Naive thymus-derived CD4-positive, alpha-beta T cell (primary cell): ENCODE data around the gene SERHL2. TPM values are rescaled to one million over a fixed set of nuclear protein-coding genes. Genes with fewer than 3 reads are reported as not detected.
A peak's percentile ranks its signal among the peaks of the same experiment; 100 is the strongest.
"Not testable (repeated sequence)": the region's sequence is repeated elsewhere in the genome, so short reads cannot be mapped to it uniquely, and the experiment has no call there.

Experiments
- ATAC-seq: fragments of 150-1000 bp; cut with Tn5 transposase; 2 replicates; pipeline ENCODE4 v1.10.0; 2021; ENCODE audit warnings: mild to moderate bottlenecking, moderate library complexity
- CTCF ChIA-PET: fragments of 350-600 bp; sonication (Branson Sonifier 250); formaldehyde crosslinking; loops from one replicate; lab custom pipeline; 2021; ENCODE audit warnings: antibody characterized with exemption; lab: Charles Lee
- POLR2A ChIA-PET: fragments of 350-600 bp; sonication (Branson Sonifier 250); formaldehyde crosslinking; loops from one replicate; lab custom pipeline; 2021; ENCODE audit warnings: antibody characterized with exemption, inconsistent platforms; lab: Charles Lee
- DNase-seq, 9 donors: peaks; one replicate each; pipeline versions ENCODE4 v3.0.0 to v3.0.0-alpha.2; 2020 to 2022; ENCODE audit warnings: mixed read lengths in 1 of 9
- H3K27ac ChIP-seq: one replicate; pipeline ENCODE4 v1.7.0; 2013; ENCODE audit warnings: mild to moderate bottlenecking, low read depth, low read length, moderate library complexity
- H3K27me3 ChIP-seq, 2 donors: one replicate each; pipeline ENCODE4 v1.7.0; 2013; ENCODE audit warnings: low read length in 2 of 2, mild to moderate bottlenecking in 2 of 2, moderate library complexity in 2 of 2; ENCODE audit not compliant: control insufficient read depth in 2 of 2, insufficient read depth in 2 of 2
- H3K36me3 ChIP-seq, 3 experiments: 1 replicate in 2 of 3; 2 replicates in 1 of 3; pipeline ENCODE4 v1.7.0; 2013; ENCODE audit warnings: low read length in 3 of 3, mild to moderate bottlenecking in 3 of 3, moderate library complexity in 1 of 3; ENCODE audit not compliant: insufficient read depth in 3 of 3, control insufficient read depth in 2 of 3
- H3K4me1 ChIP-seq, 2 donors: one replicate each; pipeline ENCODE4 v1.7.0; 2013; ENCODE audit warnings: low read length in 2 of 2, mild to moderate bottlenecking in 2 of 2, moderate library complexity in 1 of 2; ENCODE audit not compliant: control insufficient read depth in 2 of 2, insufficient read depth in 2 of 2
- H3K4me3 ChIP-seq: 2 replicates; pipeline ENCODE4 v1.7.0; 2013; ENCODE audit warnings: mild to moderate bottlenecking, low read length
- H3K9me3 ChIP-seq, 3 experiments: 1 replicate in 2 of 3; 2 replicates in 1 of 3; pipeline ENCODE4 v1.7.0; 2013; ENCODE audit warnings: low read length in 3 of 3; ENCODE audit not compliant: control insufficient read depth in 2 of 3
- H3K27ac Mint-ChIP-seq, 9 donors: one replicate each; pipeline ENCODE4 v1.8.0; 2020 to 2022; ENCODE audit warnings: mixed read lengths in 9 of 9, mild to moderate bottlenecking in 8 of 9, moderate library complexity in 5 of 9, inconsistent platforms in 2 of 9
- H3K27me3 Mint-ChIP-seq, 5 donors: one replicate each; pipeline ENCODE4 v1.8.0; 2021 to 2022; ENCODE audit warnings: mixed read lengths in 5 of 5, mild to moderate bottlenecking in 1 of 5
- H3K36me3 Mint-ChIP-seq, 5 donors: one replicate each; pipeline ENCODE4 v1.8.0; 2020 to 2022; ENCODE audit warnings: mixed read lengths in 5 of 5, mild to moderate bottlenecking in 3 of 5, inconsistent platforms in 1 of 5
- H3K4me1 Mint-ChIP-seq, 7 donors: one replicate each; pipeline ENCODE4 v1.8.0; 2020 to 2022; ENCODE audit warnings: mixed read lengths in 7 of 7, mild to moderate bottlenecking in 3 of 7, inconsistent platforms in 1 of 7
- H3K4me3 Mint-ChIP-seq, 10 donors: one replicate each; pipeline ENCODE4 v1.8.0; 2020 to 2022; ENCODE audit warnings: mild to moderate bottlenecking in 10 of 10, mixed read lengths in 10 of 10, moderate library complexity in 6 of 10, inconsistent platforms in 2 of 10
- H3K9me3 Mint-ChIP-seq, 11 donors: one replicate each; pipeline ENCODE4 v1.8.0; 2020 to 2022; ENCODE audit warnings: mixed read lengths in 11 of 11, mild to moderate bottlenecking in 4 of 11, inconsistent platforms in 1 of 11, moderate library complexity in 1 of 11
- intact Hi-C, 2 donors: fragments of 100-400 bp; cut with micrococcal nuclease; formaldehyde crosslinking; loops; one replicate each; pipeline ENCODE4 v1.15.1; 2023
- polyA plus RNA-seq, 2 donors: library from polyadenylated mRNA; unstranded; fragments of 300-500 nt; fragmentation: Illumina TruSeq; gene quantifications; one replicate each; pipeline ENCODE4 v1.2.3, GENCODE V29; 2021
- total RNA-seq, 6 experiments: library from RNA in 5 of 6; stranded (reverse) in 5 of 6; gene quantifications; 1 replicate in 5 of 6; 2 replicates in 1 of 6; pipeline ENCODE4 v1.2.3 and lab custom pipeline; 2021 to 2026

The SERHL2 gene
- total and polyA plus RNA-seq, 7 experiments from 2014 or later, result 0.25 to 1.0 (median 0.47) TPM; not detected in 1

GRCh38 chr22:42560781-42561180 lies 7.0 kb downstream of the SERHL2 start:
- intact Hi-C loops, result no loop called here
- Histone ChIP-seq H3K4me3 (no peak overlapping the region), H3K36me3 (peaks cover 0 to 2% (median 0%) of the 10 kb centered on the region in 3 experiments), H3K4me1 (no peaks in the 10 kb centered on the region), H3K27ac (no peak overlapping the region), H3K9me3 (no peaks in the 10 kb centered on the region), H3K27me3 (no peaks in the 10 kb centered on the region)
- DNase-seq (no peak), ATAC-seq (no peak)
- Mint-ChIP-seq H3K9me3 (no peaks in the 10 kb centered on the region), H3K27me3 (no peaks in the 10 kb centered on the region), H3K27ac (peak overlapping the region in 2 of 9 donors; percentile 15 to 45), H3K4me3 (no peak overlapping the region), H3K4me1 (peaks cover 0 to 8% (median 4%) of the 10 kb centered on the region in 7 donors), H3K36me3 (peaks cover 0 to 4% (median 0%) of the 10 kb centered on the region in 5 donors)
- ChIA-PET POLR2A (no interaction called here), CTCF (interaction anchor here (0.6 to 1.6 kb wide), 2 partner anchors 9 to 29 kb away, joined by 3 read pairs; no protein-coding TSS in a partner anchor)

DNA sequence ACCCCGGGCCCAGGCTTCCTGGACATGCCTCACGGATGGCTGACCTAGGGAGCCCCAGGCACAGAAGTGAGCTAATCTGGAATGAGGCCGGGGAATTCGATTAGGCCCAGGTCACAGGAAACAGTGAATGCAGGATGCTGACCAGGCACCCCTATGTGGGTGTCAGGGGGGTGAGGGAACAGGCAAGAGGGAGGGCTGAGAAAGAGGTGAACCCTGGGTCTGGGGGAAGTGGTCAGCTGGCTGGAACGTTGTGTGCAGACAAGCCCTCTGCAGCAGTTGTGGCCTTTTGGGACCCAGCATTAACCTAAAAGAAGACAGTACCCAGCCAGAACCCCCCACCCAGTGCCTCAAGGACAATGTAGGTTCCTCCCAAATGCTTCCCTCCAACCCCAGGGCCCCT lies 8.1 kb downstream of the SERHL2 start:
- no peak overlapping the region for H3K27ac ChIP-seq
- no peak for DNase-seq
- no peaks in the 10 kb centered on the region for H3K9me3 ChIP-seq
- H3K4me1 ChIP-seq, result no peaks in the 10 kb centered on the region
- CTCF ChIA-PET, result interaction anchor here (1.1 kb wide), 1 partner anchor 9 kb away, joined by 3 read pairs; no protein-coding TSS in a partner anchor
- no peak for ATAC-seq
- no peaks in the 10 kb centered on the region for H3K27me3 Mint-ChIP-seq
- H3K27ac Mint-ChIP-seq, result no peak overlapping the region
- H3K27me3 ChIP-seq, result no peaks in the 10 kb centered on the region
- peaks cover 0 to 5% (median 0%) of the 10 kb centered on the region in 3 experiments for H3K36me3 ChIP-seq
- no peak overlapping the region for H3K4me3 Mint-ChIP-seq
- peaks cover 0 to 8% (median 4%) of the 10 kb centered on the region in 7 donors for H3K4me1 Mint-ChIP-seq
- no peak overlapping the region for H3K4me3 ChIP-seq
- POLR2A ChIA-PET, result interaction anchor here (0.9 kb wide), 1 partner anchor 730 kb away, joined by 3 read pairs; no protein-coding TSS in a partner anchor
- no peaks in the 10 kb centered on the region for H3K9me3 Mint-ChIP-seq
- intact Hi-C loops, result no loop called here
- H3K36me3 Mint-ChIP-seq, result peaks cover 0 to 4% (median 0%) of the 10 kb centered on the region in 5 donors

DNA sequence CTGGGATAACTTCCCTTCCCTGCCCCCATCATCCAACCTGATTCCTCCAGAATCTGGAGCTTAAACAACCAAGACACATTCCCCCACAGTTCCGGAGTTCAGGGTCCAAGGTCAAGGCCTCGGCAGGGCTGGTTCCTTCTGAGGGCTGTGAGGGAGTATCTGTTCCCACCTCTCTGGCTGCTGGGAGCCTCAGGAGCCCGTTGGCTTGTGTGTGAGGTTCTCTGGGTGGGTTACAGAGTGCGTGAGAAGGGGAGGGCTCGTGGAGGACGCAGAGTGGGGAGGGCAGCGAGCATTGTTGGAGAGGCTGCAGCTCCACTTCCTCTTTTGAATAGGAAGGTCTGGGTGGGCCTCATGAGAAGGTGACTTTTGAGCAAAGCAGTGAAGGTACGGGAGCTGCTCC lies 8.5 kb downstream of the SERHL2 start:
- intact Hi-C loops, result no loop called here
- no peaks in the 10 kb centered on the region for H3K9me3 ChIP-seq
- POLR2A ChIA-PET, result interaction anchor here (0.9 kb wide), 1 partner anchor 731 kb away, joined by 3 read pairs; no protein-coding TSS in a partner anchor
- peaks cover 0 to 8% (median 4%) of the 10 kb centered on the region in 7 donors for H3K4me1 Mint-ChIP-seq
- H3K27me3 ChIP-seq, result no peaks in the 10 kb centered on the region
- H3K27me3 Mint-ChIP-seq, result no peaks in the 10 kb centered on the region
- CTCF ChIA-PET, result interaction anchor here (1.1 kb wide), 1 partner anchor 10 kb away, joined by 3 read pairs; no protein-coding TSS in a partner anchor
- H3K36me3 ChIP-seq, result peaks cover 0 to 5% (median 0%) of the 10 kb centered on the region in 3 experiments
- no peak overlapping the region for H3K27ac ChIP-seq
- no peaks in the 10 kb centered on the region for H3K9me3 Mint-ChIP-seq
- no peak overlapping the region for H3K4me3 ChIP-seq
- ATAC-seq, result no peak
- DNase-seq, result no peak
- peak overlapping the region in 1 of 9 donors; percentile 23 for H3K27ac Mint-ChIP-seq
- no peaks in the 10 kb centered on the region for H3K4me1 ChIP-seq
- H3K36me3 Mint-ChIP-seq, result peaks cover 0 to 4% (median 0%) of the 10 kb centered on the region in 5 donors
- no peak overlapping the region for H3K4me3 Mint-ChIP-seq

DNA sequence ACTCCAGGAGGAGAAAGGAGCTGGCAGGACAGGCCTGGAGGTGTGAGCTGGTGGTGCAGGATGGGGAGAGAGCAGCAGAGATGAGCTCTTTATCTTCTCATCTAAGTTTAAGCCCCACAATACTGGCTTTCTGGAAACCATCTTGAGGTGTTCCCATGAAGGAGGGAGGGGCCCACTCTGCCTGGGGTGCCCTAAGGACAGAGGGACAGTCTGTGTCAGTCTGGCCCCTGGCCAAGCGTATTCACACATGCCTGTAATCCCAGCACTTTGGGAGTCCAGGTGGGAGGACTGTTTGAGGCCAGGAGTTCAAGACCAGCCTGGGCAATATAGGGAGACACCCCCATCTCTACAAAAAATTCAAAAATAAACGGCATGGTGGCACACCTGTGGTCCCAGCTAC lies 8.9 kb downstream of the SERHL2 start:
- DNase-seq (no peak), ATAC-seq (no peak)
- no peak overlapping the region for H3K27ac ChIP-seq
- H3K27me3 ChIP-seq, result no peaks in the 10 kb centered on the region
- no peaks in the 10 kb centered on the region for H3K9me3 ChIP-seq
- POLR2A ChIA-PET, result interaction anchor here (0.9 kb wide), 1 partner anchor 731 kb away, joined by 3 read pairs; no protein-coding TSS in a partner anchor
- H3K4me3 ChIP-seq, result no peak overlapping the region
- H3K9me3 Mint-ChIP-seq, result no peaks in the 10 kb centered on the region
- H3K27ac Mint-ChIP-seq, result peak overlapping the region in 1 of 9 donors; percentile 23
- H3K36me3 Mint-ChIP-seq, result peaks cover 0 to 4% (median 0%) of the 10 kb centered on the region in 5 donors
- intact Hi-C loops, result no loop called here
- H3K4me3 Mint-ChIP-seq, result no peak overlapping the region
- H3K27me3 Mint-ChIP-seq, result no peaks in the 10 kb centered on the region
- H3K4me1 ChIP-seq, result no peaks in the 10 kb centered on the region
- H3K36me3 ChIP-seq, result peaks cover 0 to 5% (median 0%) of the 10 kb centered on the region in 3 experiments
- H3K4me1 Mint-ChIP-seq, result peaks cover 0 to 8% (median 4%) of the 10 kb centered on the region in 7 donors
- CTCF ChIA-PET, result interaction anchor here (1.1 kb wide), 1 partner anchor 10 kb away, joined by 3 read pairs; no protein-coding TSS in a partner anchor

GRCh38 chr22:42563943-42564342 lies 10.2 kb downstream of the SERHL2 start:
- H3K27me3 ChIP-seq, H3K9me3 Mint-ChIP-seq, H3K4me3 ChIP-seq, DNase-seq, H3K9me3 ChIP-seq, H3K27me3 Mint-ChIP-seq, ATAC-seq, intact Hi-C loops, H3K27ac Mint-ChIP-seq, H3K4me1 Mint-ChIP-seq, H3K36me3 Mint-ChIP-seq, POLR2A ChIA-PET, H3K4me3 Mint-ChIP-seq, H3K36me3 ChIP-seq, H3K27ac ChIP-seq, CTCF ChIA-PET, H3K4me1 ChIP-seq: not testable (repeated sequence)

- H3K9me3 ChIP-seq, result no peaks in the 10 kb centered on the region
- no peak overlapping the region for H3K4me3 ChIP-seq
- H3K4me3 Mint-ChIP-seq, result no peak overlapping the region
- ATAC-seq, result no peak
- DNase-seq, result no peak
- peaks cover 0 to 9% (median 0%) of the 10 kb centered on the region in 5 donors for H3K36me3 Mint-ChIP-seq
- peaks cover 0 to 8% (median 4%) of the 10 kb centered on the region in 7 donors for H3K4me1 Mint-ChIP-seq
- no peaks in the 10 kb centered on the region for H3K4me1 ChIP-seq
- no peak overlapping the region for H3K27ac Mint-ChIP-seq
- peaks cover 0 to 5% (median 0%) of the 10 kb centered on the region in 3 experiments for H3K36me3 ChIP-seq
- intact Hi-C loops, result no loop called here
- no peaks in the 10 kb centered on the region for H3K9me3 Mint-ChIP-seq
- CTCF ChIA-PET, result no interaction called here
- no peak overlapping the region for H3K27ac ChIP-seq
- POLR2A ChIA-PET, result no interaction called here
- no peaks in the 10 kb centered on the region for H3K27me3 Mint-ChIP-seq
- H3K27me3 ChIP-seq, result no peaks in the 10 kb centered on the region
Observed at GRCh38 chr22:42564699-42565098, 10.9 kb downstream of the SERHL2 start.

DNA sequence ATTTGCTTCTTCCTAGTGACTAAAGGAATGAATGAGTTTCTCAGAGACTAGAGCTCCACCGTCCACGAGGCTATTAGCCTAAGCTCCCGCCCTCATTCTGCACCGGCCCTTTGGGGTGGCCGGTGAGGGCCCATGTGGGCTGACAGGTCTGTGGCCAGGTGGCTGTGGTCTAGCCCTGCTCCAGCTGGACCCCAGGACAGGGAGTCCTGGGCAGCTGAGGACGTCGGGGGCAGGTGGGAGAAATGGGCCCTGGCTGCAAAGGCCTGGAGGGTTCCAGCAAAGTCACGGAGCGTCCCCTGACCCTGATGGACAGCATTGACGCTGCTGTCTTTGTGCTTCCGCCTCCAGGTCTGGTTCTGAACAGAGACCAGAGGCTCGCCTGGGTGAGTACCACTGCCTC lies 12.2 kb downstream of the SERHL2 start:
- Histone ChIP-seq H3K36me3 (peaks cover 0 to 5% (median 0%) of the 10 kb centered on the region in 3 experiments), H3K27me3 (no peaks in the 10 kb centered on the region), H3K4me3 (no peak overlapping the region), H3K4me1 (no peaks in the 10 kb centered on the region), H3K9me3 (no peaks in the 10 kb centered on the region), H3K27ac (no peak overlapping the region)
- ChIA-PET POLR2A (no interaction called here), CTCF (interaction anchor here (0.6 kb wide), 1 partner anchor 341 kb away, joined by 9 read pairs; no protein-coding TSS in a partner anchor)
- peaks cover 0 to 16% (median 0%) of the 10 kb centered on the region in 5 donors for H3K36me3 Mint-ChIP-seq
- no peaks in the 10 kb centered on the region for H3K27me3 Mint-ChIP-seq
- peaks cover 0 to 7% (median 1%) of the 10 kb centered on the region in 7 donors for H3K4me1 Mint-ChIP-seq
- no peak overlapping the region for H3K27ac Mint-ChIP-seq
- intact Hi-C loops, result no loop called here
- DNase-seq (no peak), ATAC-seq (no peak)
- no peak overlapping the region for H3K4me3 Mint-ChIP-seq
- H3K9me3 Mint-ChIP-seq, result no peaks in the 10 kb centered on the region
